HFFc6 (cell line): ENCODE measurements around the gene LRP2BP. TPM values are rescaled to one million over a fixed set of nuclear protein-coding genes. Genes with fewer than 3 reads are reported as not detected.
A peak's percentile ranks its signal among the peaks of the same experiment; 100 is the strongest.
"Not testable (repeated sequence)": the region's sequence is repeated elsewhere in the genome, so short reads cannot be mapped to it uniquely, and the experiment has no call there.

ENCODE experiments used
- DNase-seq: peaks from one replicate; pipeline ENCODE4 v3.0.0-alpha.2; 2018
- H3K27ac Mint-ChIP-seq: 2 replicates; pipeline ENCODE4 v1.8.0; 2020; ENCODE audit warnings: mild to moderate bottlenecking, mixed read lengths
- H3K27me3 Mint-ChIP-seq: 2 replicates; pipeline ENCODE4 v1.8.0; 2021; ENCODE audit warnings: mild to moderate bottlenecking, moderate library complexity, mixed read lengths; ENCODE audit not compliant: insufficient read depth
- H3K36me3 Mint-ChIP-seq: 2 replicates; pipeline ENCODE4 v1.8.0; 2021; ENCODE audit warnings: low read depth, mixed read lengths
- H3K4me1 Mint-ChIP-seq: 2 replicates; pipeline ENCODE4 v1.8.0; 2020; ENCODE audit warnings: low read depth, mixed read lengths
- H3K4me3 Mint-ChIP-seq: 2 replicates; pipeline ENCODE4 v1.8.0; 2020; ENCODE audit warnings: mild to moderate bottlenecking, moderate library complexity, mixed read lengths
- H3K9me3 Mint-ChIP-seq: 2 replicates; pipeline ENCODE4 v1.8.0; 2020; ENCODE audit warnings: mild to moderate bottlenecking, mixed read lengths
- CTCF ChIP-seq: fragments of 200-600 bp; sonication (generic); IDR thresholded peaks from 2 replicates; pipeline ENCODE4 v1.5.0; 2021; ENCODE audit warnings: antibody characterized with exemption, mild to moderate bottlenecking
- total RNA-seq, 6 experiments: library from RNA; stranded (reverse); fragmentation: NEBNext Ultra II Directional; extraction: Animal tissue kit (Norgen Biotek cat#: 25700); gene quantifications; 2 replicates in 1 of 6; 3 replicates in 5 of 6; pipeline ENCODE4 v1.2.3, GENCODE V29; 2021

The LRP2BP gene
- total RNA-seq, 6 experiments from 2014 or later: 0.13 to 0.47 (median 0.24) TPM

GRCh38 chr4:185370268-185370949, 25.3 kb downstream of the LRP2BP start:
- no peak for DNase-seq
- H3K27ac Mint-ChIP-seq: no peak overlapping the region
- peaks cover 9% of the 10 kb centered on the region; the same call in 1 of the 2 replicates for H3K4me1 Mint-ChIP-seq
- H3K4me3 Mint-ChIP-seq: no peak overlapping the region
- no peaks in the 10 kb centered on the region; the same call in 1 of the 2 replicates for H3K27me3 Mint-ChIP-seq
- no peak for TF ChIP-seq CTCF
- H3K9me3 Mint-ChIP-seq: no peaks in the 10 kb centered on the region
- H3K36me3 Mint-ChIP-seq: peaks cover 5% of the 10 kb centered on the region; the same call in 1 of the 2 replicates

GRCh38 chr4:185369731-185370130, 26.0 kb downstream of the LRP2BP start:
- H3K27me3 Mint-ChIP-seq: no peaks in the 10 kb centered on the region; the same call in 1 of the 2 replicates
- H3K4me1 Mint-ChIP-seq: peaks cover 9% of the 10 kb centered on the region; the same call in 1 of the 2 replicates
- H3K4me3 Mint-ChIP-seq: no peak overlapping the region
- peaks cover 5% of the 10 kb centered on the region; the same call in 1 of the 2 replicates for H3K36me3 Mint-ChIP-seq
- H3K27ac Mint-ChIP-seq: peak overlapping the region; percentile 29; the same call in 1 of the 2 replicates
- DNase-seq: no peak
- no peak for TF ChIP-seq CTCF
- H3K9me3 Mint-ChIP-seq: no peaks in the 10 kb centered on the region

GRCh38 chr4:185364886-185365285, 30.8 kb downstream of the LRP2BP start:
- peaks cover 19% of the 10 kb centered on the region for H3K4me1 Mint-ChIP-seq
- no peaks in the 10 kb centered on the region for H3K9me3 Mint-ChIP-seq
- TF ChIP-seq CTCF: no peak
- H3K36me3 Mint-ChIP-seq: peaks cover 5% of the 10 kb centered on the region; the same call in 1 of the 2 replicates
- no peak overlapping the region for H3K4me3 Mint-ChIP-seq
- H3K27ac Mint-ChIP-seq: no peak overlapping the region
- no peaks in the 10 kb centered on the region; the same call in 1 of the 2 replicates for H3K27me3 Mint-ChIP-seq
- DNase-seq: no peak

- Mint-ChIP-seq H3K9me3 (no peaks in the 10 kb centered on the region), H3K27ac (no peak overlapping the region), H3K4me1 (peaks cover 29% of the 10 kb centered on the region), H3K4me3 (no peak overlapping the region), H3K36me3 (peaks cover 2% of the 10 kb centered on the region; the same call in 1 of the 2 replicates), H3K27me3 (no peaks in the 10 kb centered on the region; the same call in 1 of the 2 replicates)
- no peak for TF ChIP-seq CTCF
- no peak for DNase-seq
Observed at GRCh38 chr4:185363251-185363650, 32.5 kb downstream of the LRP2BP start.

GRCh38 chr4:185362570-185362969, 33.2 kb downstream of the LRP2BP start:
- not testable (repeated sequence) for H3K36me3 Mint-ChIP-seq, H3K27me3 Mint-ChIP-seq, DNase-seq, H3K9me3 Mint-ChIP-seq, H3K4me3 Mint-ChIP-seq, H3K27ac Mint-ChIP-seq
- peaks cover 36% of the 10 kb centered on the region for H3K4me1 Mint-ChIP-seq

GRCh38 chr4:185361872-185362271, 33.9 kb downstream of the LRP2BP start:
- Mint-ChIP-seq H3K27me3 (no peaks in the 10 kb centered on the region), H3K9me3 (no peaks in the 10 kb centered on the region), H3K36me3 (peaks cover 9% of the 10 kb centered on the region), H3K4me3 (no peak overlapping the region), H3K4me1 (peaks cover 43% of the 10 kb centered on the region), H3K27ac (no peak overlapping the region)
- DNase-seq: no peak
- no peak for TF ChIP-seq CTCF
